Muscle of arm (tissue), 12 donors: ENCODE results near the gene NDUFS6. TPM values are rescaled to one million over a fixed set of nuclear protein-coding genes. Genes with fewer than 3 reads are reported as not detected.

Source experiments
- DNase-seq: peaks from one replicate; pipeline ENCODE4 v3.0.0-alpha.2; 2013
- polyA plus RNA-seq, 12 donors: library from polyadenylated mRNA; unstranded; fragments of 120-200 nt; gene quantifications; one replicate each; pipeline ENCODE4 v1.2.1, GENCODE V29; 2013; ENCODE audit not compliant: insufficient read length in 12 of 12

The NDUFS6 gene
- polyA plus RNA-seq, 12 donors: 49.2 to 73.4 (median 57.9) TPM; not detected in 1

DNA sequence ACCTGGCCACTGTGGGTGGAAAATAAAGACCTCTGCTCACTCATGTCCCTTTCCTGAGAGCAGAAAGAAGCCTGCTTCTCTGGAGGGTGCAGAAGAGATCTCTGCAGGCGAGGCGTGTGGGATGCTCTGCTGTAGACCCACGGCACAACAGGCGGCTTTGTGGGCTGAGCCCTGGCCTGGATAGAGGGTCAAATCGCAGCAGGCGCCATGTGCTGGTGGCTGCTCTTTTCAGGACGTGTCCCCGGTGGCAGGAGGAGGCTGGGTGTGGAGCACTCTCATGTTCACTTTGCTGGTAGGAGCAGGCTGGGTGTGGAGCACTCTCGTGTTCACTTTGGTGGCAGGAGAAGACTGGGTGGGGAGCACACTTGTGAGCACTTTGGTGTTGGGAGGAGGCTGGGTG is 46.4 kb downstream of the NDUFS6 start:
- no peak for DNase-seq

DNA sequence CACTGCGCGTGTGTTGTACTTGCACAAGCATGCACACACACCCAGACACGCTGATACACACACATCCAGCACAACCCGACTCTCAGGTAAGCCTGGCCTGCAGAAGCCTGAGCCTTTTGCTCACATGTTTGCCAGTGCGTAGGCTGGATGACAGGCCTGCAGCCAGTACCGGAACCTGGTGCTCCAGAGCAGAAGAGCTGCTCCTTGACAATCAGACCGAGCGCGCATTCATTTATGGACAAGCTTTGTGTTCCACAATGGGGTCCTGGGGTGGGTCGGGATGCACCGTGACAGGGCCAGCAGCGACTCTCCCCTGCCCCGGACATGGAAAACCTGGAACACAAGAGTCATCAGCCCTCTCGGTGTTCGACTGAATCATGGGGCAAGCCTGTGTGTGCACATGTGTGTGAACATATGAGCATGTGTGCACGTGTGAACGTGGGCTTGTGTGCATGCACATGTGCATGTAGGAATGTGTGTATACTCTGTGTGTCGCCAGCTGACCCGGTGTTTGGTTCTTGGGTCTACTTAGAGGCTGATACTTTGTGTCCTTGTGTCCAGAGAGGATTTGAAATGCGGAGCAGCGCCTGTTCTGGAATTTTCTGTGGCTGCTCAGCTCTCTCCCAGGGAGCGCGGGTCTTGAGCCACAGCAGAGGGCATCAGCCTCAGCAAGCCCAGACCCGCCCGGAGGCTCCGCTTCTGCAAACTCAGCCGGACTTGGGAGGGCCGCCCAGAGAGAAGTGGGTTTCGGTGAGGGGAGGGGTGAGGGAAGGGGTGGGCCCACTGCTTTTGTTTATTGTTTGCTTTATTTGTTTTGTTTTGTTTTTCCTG is 49.3 kb downstream of the NDUFS6 start:
- DNase-seq: no peak

DNA sequence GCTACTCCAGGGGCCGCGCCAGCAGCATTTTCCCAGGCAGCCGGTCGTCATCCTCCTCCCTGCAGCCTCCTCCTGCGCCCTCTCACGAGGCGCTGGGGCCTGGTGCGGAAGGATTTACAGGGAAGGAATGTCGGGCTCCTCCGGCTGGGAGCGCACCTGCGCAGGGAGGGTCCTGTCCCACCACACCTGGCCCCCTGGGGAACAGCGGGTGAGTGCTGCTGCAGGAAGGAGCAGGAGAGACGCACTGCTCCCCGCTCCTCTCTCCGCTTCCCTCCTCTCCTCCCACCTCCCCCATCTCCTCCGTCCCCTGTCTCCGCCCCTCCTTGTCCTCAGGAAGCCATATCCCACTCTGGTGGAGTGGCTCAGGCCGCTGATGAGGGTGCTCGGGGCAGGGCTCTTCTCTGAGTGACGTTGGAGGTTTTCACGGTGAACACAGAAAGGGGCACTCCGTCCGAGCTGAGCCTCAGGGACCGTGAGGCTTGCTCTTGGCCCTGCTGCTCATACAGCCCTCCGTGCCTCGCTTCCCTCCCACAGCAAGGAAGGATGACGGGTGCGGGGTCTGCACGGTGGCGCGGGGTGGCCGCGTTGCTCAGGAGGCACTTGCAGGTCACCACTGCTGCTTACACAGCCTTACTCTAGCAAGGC is 50.2 kb downstream of the NDUFS6 start:
- DNase-seq: no peak

DNA sequence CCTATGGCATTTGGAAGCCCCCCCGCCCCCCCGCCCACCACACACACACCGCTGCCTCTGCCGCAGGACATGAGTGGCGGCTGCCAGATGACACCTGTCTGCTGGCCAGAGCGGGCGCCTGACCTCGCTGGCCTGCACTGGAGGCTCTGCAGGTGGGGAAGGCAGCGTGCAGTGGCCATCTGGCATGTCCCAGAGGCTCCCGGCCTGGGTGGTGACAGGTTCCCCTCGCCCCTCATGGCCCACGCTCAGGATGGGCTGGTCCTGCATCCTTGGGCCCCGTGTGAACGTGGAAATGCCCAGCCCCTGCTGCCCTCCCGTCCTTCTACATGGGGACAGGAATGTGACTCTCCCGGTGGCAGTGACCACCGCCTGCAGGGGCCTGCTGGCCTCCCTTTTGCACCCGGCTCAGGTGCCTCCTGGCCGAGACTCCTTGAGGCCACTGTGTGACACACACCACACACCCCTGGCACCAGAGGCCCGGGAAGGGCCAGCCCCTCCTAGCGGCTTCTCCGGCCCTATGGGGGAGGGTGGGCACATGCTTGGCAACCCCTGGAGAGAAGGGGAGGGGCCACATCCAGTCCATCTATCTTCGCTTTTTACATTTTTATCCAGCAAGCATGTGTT is 51.2 kb downstream of the NDUFS6 start:
- no peak for DNase-seq

DNA sequence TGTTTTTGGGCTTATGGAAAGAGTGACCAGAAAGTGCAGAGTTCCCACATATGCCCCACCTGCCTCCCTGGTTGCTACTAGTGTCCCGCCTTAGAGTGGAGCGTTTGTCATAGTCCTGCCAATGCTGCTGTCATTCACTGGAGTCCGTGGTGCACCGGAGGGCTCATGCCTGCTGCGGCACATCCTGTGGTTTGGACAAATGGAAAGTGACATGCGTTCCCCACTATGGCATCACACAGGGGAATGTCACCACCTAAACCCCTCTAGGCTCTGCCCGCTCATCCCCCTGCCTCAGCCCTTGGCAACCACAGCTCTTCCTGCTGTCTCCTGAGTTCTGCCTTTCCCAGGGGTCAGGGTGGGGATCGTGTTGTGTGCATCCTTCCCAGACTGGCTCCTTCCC is 52.3 kb downstream of the NDUFS6 start:
- no peak for DNase-seq

DNA sequence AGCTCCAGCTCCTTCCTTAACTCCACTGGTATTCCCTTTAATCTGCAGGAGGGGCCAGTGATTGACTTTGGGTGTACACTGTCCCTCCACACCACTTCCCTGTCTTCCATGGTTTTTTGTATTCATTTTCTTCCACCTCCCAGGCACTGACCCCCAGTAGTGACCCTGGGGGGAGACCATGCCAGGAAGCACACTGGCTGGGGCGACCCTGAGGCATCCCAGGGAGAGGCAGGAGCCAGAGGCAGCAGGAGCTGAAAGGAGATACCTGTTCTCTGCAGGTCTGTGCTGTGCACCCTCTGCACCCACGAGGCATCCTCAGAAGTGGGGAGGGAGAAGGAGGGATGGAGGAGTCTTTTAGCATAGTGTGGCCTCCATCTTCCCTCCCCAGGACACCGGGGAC is 53.9 kb downstream of the NDUFS6 start:
- no peak for DNase-seq

DNA sequence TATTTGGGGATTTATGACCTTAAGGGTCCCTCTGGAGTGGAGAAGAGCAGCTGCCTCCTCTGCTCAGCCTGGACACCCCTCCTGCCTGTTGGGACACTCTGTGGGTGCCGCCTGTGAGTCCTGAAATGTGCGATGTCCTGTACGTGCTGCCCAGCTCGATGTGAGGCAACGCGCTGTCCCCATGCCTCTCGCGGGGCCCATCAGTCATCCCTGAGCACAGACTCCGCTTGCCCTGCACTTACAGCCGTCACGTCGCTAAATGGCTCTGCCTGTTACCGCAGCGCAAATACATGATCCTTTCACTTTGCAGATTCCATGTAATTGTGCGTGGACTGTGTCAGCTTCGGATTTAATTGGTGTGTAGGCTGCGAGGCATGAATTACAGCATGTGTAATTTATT is 54.4 kb downstream of the NDUFS6 start:
- no peak for DNase-seq

DNA sequence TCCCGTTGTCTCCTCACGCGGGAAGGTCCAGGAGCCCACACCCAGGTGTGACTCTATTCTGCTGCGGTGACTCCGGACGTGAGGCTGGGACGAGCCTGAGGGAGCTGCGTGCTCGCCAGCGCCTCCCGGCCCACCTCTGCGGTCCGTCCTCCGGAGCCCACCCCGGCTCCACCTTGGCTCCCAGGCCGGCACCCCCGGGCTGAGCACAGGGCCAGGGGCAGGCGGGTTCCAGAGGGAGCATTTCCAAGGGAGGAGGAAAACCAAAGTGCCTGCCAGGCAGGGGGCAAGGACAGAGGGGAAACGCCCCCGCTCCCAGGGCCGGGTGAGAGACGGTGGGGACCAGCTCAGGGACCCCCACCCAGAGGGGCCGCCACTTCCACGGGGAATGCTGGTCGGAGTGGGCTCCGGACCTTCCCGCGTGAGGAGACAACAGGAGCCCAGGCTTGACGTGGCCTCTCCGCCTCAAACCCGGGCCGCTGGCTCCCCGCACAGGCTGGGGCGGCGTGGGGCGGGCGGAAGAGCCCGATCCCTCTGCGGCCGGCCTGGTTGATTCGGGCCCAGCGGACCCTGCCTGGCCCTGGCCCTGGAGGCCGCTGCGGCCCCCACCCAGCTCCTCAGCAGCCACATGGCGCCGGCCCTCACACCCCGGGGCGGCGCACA is 55.5 kb downstream of the NDUFS6 start:
- no peak for DNase-seq

DNA sequence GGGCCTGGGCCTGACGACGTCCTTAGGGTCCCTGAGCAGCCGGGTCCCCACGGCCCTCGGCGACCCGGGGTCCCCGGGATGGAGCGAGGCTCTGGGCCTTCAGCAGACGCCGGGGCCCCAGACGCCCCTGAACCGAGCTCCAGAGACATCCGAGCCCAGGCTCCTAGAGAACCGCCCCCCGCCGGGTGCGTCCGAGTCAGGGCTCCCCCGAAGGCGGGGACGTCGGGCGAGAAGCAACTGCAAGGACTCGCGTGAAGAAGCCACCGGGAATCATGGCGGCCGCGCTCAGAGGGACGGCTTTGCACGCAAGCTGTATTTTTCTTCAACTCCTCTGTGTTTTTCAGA is 56.0 kb downstream of the NDUFS6 start:
- DNase-seq: no peak

DNA sequence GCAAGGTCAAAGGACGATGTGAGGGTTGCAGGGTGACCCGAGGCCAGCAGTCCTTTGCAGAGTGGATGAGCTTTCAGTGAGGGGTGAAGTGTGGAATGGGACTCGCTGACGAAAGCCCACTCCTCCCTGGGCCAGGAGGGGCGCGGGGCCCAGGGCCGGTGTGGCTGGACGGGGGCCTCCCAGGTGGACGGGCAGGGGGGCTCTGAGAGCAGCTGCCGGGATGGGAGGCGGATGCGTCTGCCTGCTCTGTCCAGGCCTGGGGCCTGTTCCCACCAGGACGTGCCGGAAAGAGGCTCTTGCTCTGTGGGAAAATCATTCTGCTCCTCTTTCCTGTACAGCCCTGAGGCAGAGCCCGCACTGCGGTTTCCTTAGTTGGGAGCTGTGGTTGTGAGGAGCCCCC is 57.2 kb downstream of the NDUFS6 start:
- DNase-seq: no peak

DNA sequence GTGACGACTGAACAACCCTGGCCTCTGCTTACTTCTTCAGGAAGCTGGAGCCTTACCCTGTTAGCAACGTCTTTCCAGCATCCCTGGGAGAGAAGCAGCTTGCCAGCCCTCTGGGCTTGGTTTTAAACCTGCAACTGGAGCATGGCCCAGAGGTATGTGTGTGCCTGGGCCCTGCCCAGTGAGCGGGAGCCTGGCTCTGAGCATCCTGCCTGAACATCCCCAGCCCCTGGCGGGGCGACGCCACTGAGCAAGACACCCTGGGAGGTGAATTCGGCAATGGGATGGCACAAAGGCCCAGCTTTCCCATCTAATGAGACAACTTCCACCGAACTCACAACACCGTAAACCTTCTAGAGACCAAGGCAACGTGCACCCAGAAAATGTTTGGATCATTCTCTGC is 57.9 kb downstream of the NDUFS6 start:
- no peak for DNase-seq

DNA sequence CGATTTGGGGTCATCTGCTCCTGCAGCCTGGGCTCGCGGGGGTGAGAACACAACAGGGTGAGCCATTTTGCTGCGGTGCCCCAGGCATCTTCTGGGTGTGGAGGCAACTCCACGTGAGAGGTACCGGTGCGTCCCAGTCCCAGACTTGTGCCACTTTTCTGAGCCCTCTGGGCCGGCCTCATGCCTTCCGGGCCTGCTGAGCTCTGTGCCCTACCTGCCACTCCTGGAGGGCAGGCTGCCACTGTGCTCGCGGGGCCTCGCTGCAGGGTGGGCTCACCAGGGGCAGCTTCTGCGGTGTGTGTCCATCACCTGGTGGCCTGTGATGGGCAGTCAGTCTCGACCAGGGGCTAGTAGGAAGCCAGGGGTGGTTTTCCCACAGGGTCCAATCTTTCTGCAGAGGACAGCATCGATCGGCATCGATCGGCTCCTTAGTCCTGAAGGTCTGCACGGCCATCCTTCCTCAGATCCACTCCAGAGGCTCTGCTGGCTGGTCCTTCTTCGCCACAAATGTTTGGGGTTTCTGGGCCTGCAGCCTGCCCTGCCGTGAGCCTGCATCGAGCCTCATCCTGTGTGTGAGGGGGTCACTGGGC is 58.9 kb downstream of the NDUFS6 start:
- DNase-seq: no peak

DNA sequence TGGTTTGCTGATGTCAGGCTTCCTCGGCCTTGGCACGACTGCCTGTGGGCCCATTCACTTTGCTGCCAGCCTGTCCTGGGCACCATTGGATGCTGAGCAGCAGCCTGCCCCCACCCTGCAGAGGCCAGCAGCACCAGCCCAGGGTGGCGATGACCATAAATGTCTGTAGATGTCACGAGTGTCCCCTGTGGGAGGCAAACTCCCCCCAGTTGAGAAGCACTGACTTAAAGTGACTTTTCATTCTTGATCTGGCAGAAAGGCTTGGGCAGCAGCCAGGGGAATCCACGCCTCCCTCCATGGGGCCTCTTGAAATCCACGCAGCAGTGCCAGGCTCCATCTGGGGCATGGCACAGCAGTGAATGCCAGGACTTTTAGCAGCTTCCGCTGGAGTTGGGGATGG is 59.7 kb downstream of the NDUFS6 start:
- DNase-seq: no peak

DNA sequence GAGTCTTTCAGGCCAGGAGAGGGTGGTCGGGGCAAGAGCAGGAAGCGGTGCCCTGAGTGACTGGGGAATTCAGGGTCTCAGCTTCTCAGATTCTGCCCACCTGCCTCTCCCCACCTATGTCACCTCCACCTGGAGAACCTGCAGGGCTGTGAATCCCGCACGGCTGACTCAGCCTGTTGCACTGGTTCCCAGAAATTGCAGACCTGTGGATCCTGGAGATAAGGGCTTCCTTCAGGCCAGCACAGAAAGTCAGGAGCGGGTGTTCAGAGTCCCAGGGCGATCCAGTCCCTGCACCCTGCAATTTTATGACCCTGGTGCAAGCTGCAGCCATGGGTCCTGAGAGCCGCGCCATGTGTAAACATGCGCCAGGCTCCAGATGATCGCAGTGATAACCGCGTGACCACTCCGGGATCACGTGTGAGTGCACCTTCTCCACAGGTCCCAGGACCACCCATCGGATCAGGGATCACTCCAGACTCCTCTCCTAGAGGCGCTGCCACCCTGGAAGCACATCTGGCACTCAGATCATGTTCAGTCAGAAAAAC is 63.8 kb downstream of the NDUFS6 start:
- no peak for DNase-seq

DNA sequence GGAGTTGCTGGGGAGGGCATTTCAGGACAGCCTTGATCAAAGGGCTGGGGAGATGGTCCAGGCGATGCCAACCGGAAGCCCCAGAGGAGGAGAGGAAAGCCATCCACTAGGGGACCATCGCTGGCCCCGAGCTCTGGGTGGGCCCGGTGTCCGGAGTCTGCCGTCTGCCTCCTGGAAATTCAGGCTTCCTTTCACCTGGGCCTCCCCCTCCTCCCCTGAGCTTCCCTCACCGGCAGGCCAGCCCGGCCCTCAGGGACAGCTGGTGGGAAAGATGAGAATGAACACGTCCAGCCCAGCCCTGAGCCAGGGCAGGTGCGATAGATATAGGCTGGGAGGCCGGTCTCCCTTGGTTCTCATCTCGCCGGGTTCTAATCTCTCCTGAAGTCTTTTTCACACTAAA is 64.3 kb downstream of the NDUFS6 start:
- DNase-seq: no peak

Other genes starting within 250 kb of the NDUFS6 start
- 10 to 100 TPM in 11 of 12 donors, not detected in 1; 24.3 to 38.2 (median 30.8) TPM for gene MRPL36, start 1.6 kb upstream of the NDUFS6 start, polyA plus RNA-seq
- 10 to 100 TPM in 1 of 12 donors, 1 to 10 TPM in 2, under 1 TPM in 5, not detected in 4; 0.21 to 13.6 (median 0.41) TPM for gene IRX4, start 81.5 kb downstream of the NDUFS6 start, polyA plus RNA-seq